ENCODE data around the gene KDM7A.

DNA sequence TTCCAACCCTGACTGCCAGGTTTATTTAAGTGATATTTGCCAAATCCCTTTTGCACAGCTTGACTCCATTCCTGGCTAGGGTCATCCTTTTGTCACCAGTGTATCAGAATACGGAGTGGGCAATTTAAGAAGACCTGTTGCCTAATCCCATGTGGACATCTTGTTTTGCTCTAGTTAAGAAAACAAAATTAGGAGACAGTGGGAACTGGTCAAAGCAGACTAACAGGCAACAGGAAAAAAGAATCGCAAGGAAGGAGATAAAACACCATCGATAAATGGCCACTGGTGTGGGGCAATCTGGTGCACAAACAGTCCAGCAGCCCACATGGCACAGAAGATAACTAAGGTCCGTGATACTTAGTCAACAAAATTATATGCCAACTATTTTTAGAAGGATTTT lies 21.4 kb downstream of the KDM7A start:
- TF ChIP-seq, protein P1, sequence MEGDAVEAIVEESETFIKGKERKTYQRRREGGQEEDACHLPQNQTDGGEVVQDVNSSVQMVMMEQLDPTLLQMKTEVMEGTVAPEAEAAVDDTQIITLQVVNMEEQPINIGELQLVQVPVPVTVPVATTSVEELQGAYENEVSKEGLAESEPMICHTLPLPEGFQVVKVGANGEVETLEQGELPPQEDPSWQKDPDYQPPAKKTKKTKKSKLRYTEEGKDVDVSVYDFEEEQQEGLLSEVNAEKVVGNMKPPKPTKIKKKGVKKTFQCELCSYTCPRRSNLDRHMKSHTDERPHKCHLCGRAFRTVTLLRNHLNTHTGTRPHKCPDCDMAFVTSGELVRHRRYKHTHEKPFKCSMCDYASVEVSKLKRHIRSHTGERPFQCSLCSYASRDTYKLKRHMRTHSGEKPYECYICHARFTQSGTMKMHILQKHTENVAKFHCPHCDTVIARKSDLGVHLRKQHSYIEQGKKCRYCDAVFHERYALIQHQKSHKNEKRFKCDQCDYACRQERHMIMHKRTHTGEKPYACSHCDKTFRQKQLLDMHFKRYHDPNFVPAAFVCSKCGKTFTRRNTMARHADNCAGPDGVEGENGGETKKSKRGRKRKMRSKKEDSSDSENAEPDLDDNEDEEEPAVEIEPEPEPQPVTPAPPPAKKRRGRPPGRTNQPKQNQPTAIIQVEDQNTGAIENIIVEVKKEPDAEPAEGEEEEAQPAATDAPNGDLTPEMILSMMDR (IDR thresholded peaks at IDR 0.05 in 8 of 11, conservative IDR thresholded peaks at IDR 0.05 in 3 of 11) = no peak
- no peak for TF ChIP-seq POLR2A (IDR thresholded peaks at IDR 0.05)

Data from spleen (tissue), 7 donors.